H9 (cell line): ENCODE data around the gene TRMT1. TPM values are rescaled to one million over a fixed set of nuclear protein-coding genes. Genes with fewer than 3 reads are reported as not detected.

Experiments used
- DNase-seq: peaks from one replicate; pipeline ENCODE4 v3.0.0-alpha.2; 2017
- H2AFZ ChIP-seq: one replicate; pipeline ENCODE4 v1.6.1; 2013; ENCODE audit warnings: mild to moderate bottlenecking, low read length, control low read depth, moderate library complexity
- H2AK5ac ChIP-seq: 2 replicates; pipeline ENCODE4 v1.6.1; 2013; ENCODE audit warnings: low read length, control low read depth, mixed read lengths; ENCODE audit not compliant: insufficient read length
- H2BK120ac ChIP-seq: one replicate; pipeline ENCODE4 v1.6.1; 2013; ENCODE audit warnings: low read depth, mild to moderate bottlenecking, low read length, control low read depth, inconsistent platforms; ENCODE audit not compliant: poor library complexity, severe bottlenecking
- H2BK12ac ChIP-seq: 2 replicates; pipeline ENCODE4 v1.6.1; 2013; ENCODE audit warnings: low read length, control low read depth, mixed read lengths, low read depth; ENCODE audit not compliant: insufficient read length
- H2BK15ac ChIP-seq: 2 replicates; pipeline ENCODE4 v1.6.1; 2013; ENCODE audit warnings: low read depth, low read length, control low read depth
- H2BK20ac ChIP-seq: one replicate; pipeline ENCODE4 v1.6.1; 2013; ENCODE audit warnings: low read depth, mild to moderate bottlenecking, low read length, control low read depth, inconsistent platforms; ENCODE audit not compliant: poor library complexity, severe bottlenecking
- H2BK5ac ChIP-seq: 2 replicates; pipeline ENCODE4 v1.6.1; 2013; ENCODE audit warnings: low read length, control low read depth, mixed read lengths; ENCODE audit not compliant: insufficient read length
- H3K14ac ChIP-seq: 2 replicates; pipeline ENCODE4 v1.6.1; 2013; ENCODE audit warnings: low read length, control low read depth; ENCODE audit not compliant: insufficient read depth
- H3K18ac ChIP-seq: 2 replicates; pipeline ENCODE4 v1.6.1; 2013; ENCODE audit warnings: low read depth, mild to moderate bottlenecking, mixed read lengths, low read length, control low read depth; ENCODE audit not compliant: insufficient read length
- H3K23ac ChIP-seq: 2 replicates; pipeline ENCODE4 v1.6.1; 2013; ENCODE audit warnings: low read length, control low read depth, mixed read lengths, low read depth; ENCODE audit not compliant: insufficient read length
- H3K23me2 ChIP-seq: 2 replicates; pipeline ENCODE4 v1.6.1; 2013; ENCODE audit warnings: low read depth, mild to moderate bottlenecking, mixed read lengths, low read length, control low read depth; ENCODE audit not compliant: insufficient read length, poor library complexity, severe bottlenecking
- H3K27ac ChIP-seq: 2 replicates; pipeline ENCODE4 v1.5.1; 2013; ENCODE audit warnings: low read length, control low read depth, mixed read lengths, low read depth; ENCODE audit not compliant: insufficient read length
- H3K27me3 ChIP-seq: 2 replicates; pipeline ENCODE4 v1.6.1; 2013; ENCODE audit warnings: low read length, control low read depth, inconsistent platforms; ENCODE audit not compliant: insufficient read depth
- H3K4ac ChIP-seq: 2 replicates; pipeline ENCODE4 v1.6.1; 2013; ENCODE audit warnings: low read depth, mild to moderate bottlenecking, control low read depth, inconsistent platforms, low read length, moderate library complexity
- H3K4me1 ChIP-seq: 2 replicates; pipeline ENCODE4 v1.6.1; 2013; ENCODE audit warnings: low read length, control low read depth, inconsistent platforms; ENCODE audit not compliant: insufficient read depth
- H3K4me2 ChIP-seq: 2 replicates; pipeline ENCODE4 v1.6.1; 2013; ENCODE audit warnings: low read length, control low read depth, mixed read lengths; ENCODE audit not compliant: insufficient read length, insufficient read depth
- H3K56ac ChIP-seq: 2 replicates; pipeline ENCODE4 v1.6.1; 2013; ENCODE audit warnings: low read depth, mild to moderate bottlenecking, mixed read lengths, low read length, control low read depth; ENCODE audit not compliant: insufficient read length
- H3K79me1 ChIP-seq: 2 replicates; pipeline ENCODE4 v1.6.1; 2013; ENCODE audit warnings: low read depth, mild to moderate bottlenecking, moderate library complexity, low read length, control low read depth, inconsistent platforms; ENCODE audit not compliant: insufficient read depth, poor library complexity, severe bottlenecking
- H3K79me2 ChIP-seq: 2 replicates; pipeline ENCODE4 v1.6.1; 2013; ENCODE audit warnings: low read length, control low read depth, inconsistent platforms; ENCODE audit not compliant: insufficient read depth
- H3K9ac ChIP-seq: 2 replicates; pipeline ENCODE4 v1.6.1; 2013; ENCODE audit warnings: low read length, control low read depth, mixed read lengths; ENCODE audit not compliant: insufficient read length; ENCODE audit errors: extremely low read depth
- H3K9me3 ChIP-seq: one replicate; pipeline ENCODE4 v1.6.1; 2013; ENCODE audit warnings: low read depth, low read length, inconsistent platforms; ENCODE audit not compliant: control insufficient read depth
- H3T11ph ChIP-seq: one replicate; pipeline ENCODE4 v1.6.1; 2013; ENCODE audit warnings: mild to moderate bottlenecking, low read length, control low read depth, inconsistent platforms
- H4K20me1 ChIP-seq: one replicate; pipeline ENCODE4 v1.6.1; 2013; ENCODE audit not compliant: control insufficient read depth, insufficient read length, insufficient read depth
- H4K5ac ChIP-seq: 2 replicates; pipeline ENCODE4 v1.6.1; 2013; ENCODE audit warnings: low read depth, mild to moderate bottlenecking, mixed read lengths, low read length, control low read depth; ENCODE audit not compliant: insufficient read length
- H4K8ac ChIP-seq: replicated peaks from 2 replicates; pipeline ENCODE4 v1.6.1; 2013; ENCODE audit warnings: low read length, control low read depth, mixed read lengths, low read depth; ENCODE audit not compliant: insufficient read length
- H4K91ac ChIP-seq: 2 replicates; pipeline ENCODE4 v1.6.1; 2013; ENCODE audit warnings: low read depth, mild to moderate bottlenecking, moderate library complexity, mixed read lengths, low read length, control low read depth; ENCODE audit not compliant: insufficient read length
- H3K27ac Mint-ChIP-seq, 3 experiments: 2 replicates in 2 of 3; 3 replicates in 1 of 3; pipeline ENCODE4 v1.8.0; 2020 to 2021; ENCODE audit warnings: mixed read lengths in 3 of 3, mild to moderate bottlenecking in 1 of 3, moderate library complexity in 1 of 3
- H3K27me3 Mint-ChIP-seq: 2 replicates; pipeline ENCODE4 v1.8.0; 2021; ENCODE audit warnings: low read depth, mild to moderate bottlenecking, moderate library complexity, mixed read lengths
- H3K36me3 Mint-ChIP-seq, 3 experiments: 2 replicates in 2 of 3; 3 replicates in 1 of 3; pipeline ENCODE4 v1.8.0; 2020 to 2021; ENCODE audit warnings: low read depth in 3 of 3, mixed read lengths in 3 of 3; ENCODE audit not compliant: insufficient read depth in 1 of 3
- H3K4me1 Mint-ChIP-seq, 2 experiments: 2 replicates each; pipeline ENCODE4 v1.8.0; 2020; ENCODE audit warnings: mixed read lengths in 2 of 2
- H3K4me3 Mint-ChIP-seq, 2 experiments: 2 replicates in 1 of 2; 3 replicates in 1 of 2; pipeline ENCODE4 v1.8.0; 2020 to 2021; ENCODE audit warnings: mild to moderate bottlenecking in 2 of 2, mixed read lengths in 2 of 2, moderate library complexity in 1 of 2
- H3K9me3 Mint-ChIP-seq, 2 experiments: 2 replicates in 1 of 2; 3 replicates in 1 of 2; pipeline ENCODE4 v1.8.0; 2020; ENCODE audit warnings: mild to moderate bottlenecking in 2 of 2, mixed read lengths in 2 of 2, moderate library complexity in 1 of 2
- CTCF ChIP-seq: fragments of 200-600 bp; sonication (generic); conservative IDR thresholded peaks from 3 replicates; pipeline ENCODE4 v1.8.0; 2021; ENCODE audit warnings: antibody characterized with exemption, mild to moderate bottlenecking
- WGBS: extraction: QIAGEN DNeasy Blood & Tissue Kit; methylation state at CpG from one replicate; pipeline ENCODE4 v1.1.7; 2013; ENCODE audit warnings: missing lambda C conversion rate, low lambda C conversion rate, mixed read lengths; ENCODE audit not compliant: insufficient read length; ENCODE audit errors: extremely low coverage; 5-methylcytosine and 5-hydroxymethylcytosine counted together
- total RNA-seq: library from RNA; stranded (reverse); gene quantifications from 2 replicates; pipeline ENCODE4 v1.2.1, GENCODE V29; 2021

The TRMT1 gene
- total RNA-seq, 1 experiment from 2014 or later: 95.7 TPM

GRCh38 chr19:13102416-13102665 lies 14.2 kb downstream of the TRMT1 start:
- H2BK5ac ChIP-seq: no peak overlapping the region
- peaks cover 2 to 3% (median 3%) of the 10 kb centered on the region in 3 experiments for H3K36me3 Mint-ChIP-seq
- no peak overlapping the region for H3T11ph ChIP-seq
- no peak overlapping the region for H3K18ac ChIP-seq
- H2AK5ac ChIP-seq: no peak overlapping the region
- H3K4ac ChIP-seq: no peak overlapping the region
- H3K56ac ChIP-seq: no peak overlapping the region
- no peak overlapping the region; the same call in 1 of the 2 replicates for H3K14ac ChIP-seq
- H3K27ac Mint-ChIP-seq: no peak overlapping the region
- no peaks in the 10 kb centered on the region for H3K79me2 ChIP-seq
- TF ChIP-seq CTCF: no peak
- H3K79me1 ChIP-seq: no peaks in the 10 kb centered on the region
- no peak overlapping the region for H3K23ac ChIP-seq
- no peak overlapping the region for H4K8ac ChIP-seq
- no peak for DNase-seq
- peaks cover 29% of the 10 kb centered on the region; the same call in 1 of the 2 replicates for H3K27me3 ChIP-seq
- H4K5ac ChIP-seq: no peak overlapping the region
- H2AFZ ChIP-seq: no peak overlapping the region
- H4K20me1 ChIP-seq: peaks cover 3% of the 10 kb centered on the region
- H2BK12ac ChIP-seq: no peak overlapping the region
- peak overlapping the region; percentile 20 for H3K4me2 ChIP-seq
- peaks cover 53% of the 10 kb centered on the region for H3K27me3 Mint-ChIP-seq
- no peak overlapping the region for H4K91ac ChIP-seq
- no peaks in the 10 kb centered on the region for H3K4me1 ChIP-seq
- no peak overlapping the region for H3K9ac ChIP-seq
- no peak overlapping the region for H2BK120ac ChIP-seq
- no CpG with 5 or more reads among the region's 7 CpGs for WGBS
- H2BK15ac ChIP-seq: no peak overlapping the region
- peaks cover 3% of the 10 kb centered on the region for H3K23me2 ChIP-seq
- no peak overlapping the region for H2BK20ac ChIP-seq
- H3K4me3 Mint-ChIP-seq: peak overlapping the region; percentile 7 to 26; a peak in 2 of 5 replicates
- H3K9me3 Mint-ChIP-seq: peaks cover 3 to 7% of the 10 kb centered on the region in 2 experiments; a peak in 3 of 5 replicates
- H3K9me3 ChIP-seq: no peaks in the 10 kb centered on the region
- H3K4me1 Mint-ChIP-seq: peaks cover 14 to 24% of the 10 kb centered on the region in 2 experiments
- H3K27ac ChIP-seq: no peak overlapping the region
